Liver (tissue), 9 donors: ENCODE results near the gene ARHGEF19. TPM values are rescaled to one million over a fixed set of nuclear protein-coding genes. Genes with fewer than 3 reads are reported as not detected.
A peak's percentile ranks its signal among the peaks of the same experiment; 100 is the strongest.

ENCODE experiments used
- DNase-seq: peaks from one replicate; pipeline ENCODE4 v3.0.0-alpha.2; 2017; ENCODE audit warnings: low spot score
- H3K27ac ChIP-seq, 2 donors: one replicate each; pipeline ENCODE4 v1.7.0; 2013; ENCODE audit warnings: inconsistent platforms in 2 of 2, low read length in 2 of 2, control low read depth in 1 of 2, low read depth in 1 of 2, mild to moderate bottlenecking in 1 of 2
- H3K27me3 ChIP-seq, 4 donors: one replicate each; pipeline versions ENCODE4 v1.6.1 to v1.7.0; 2013; ENCODE audit warnings: low read length in 3 of 4, inconsistent platforms in 1 of 4, mild to moderate bottlenecking in 1 of 4, moderate library complexity in 1 of 4; ENCODE audit not compliant: control insufficient read depth in 4 of 4, insufficient read depth in 4 of 4
- H3K36me3 ChIP-seq, 4 donors: one replicate each; pipeline versions ENCODE4 v1.6.1 to v1.7.0; 2013; ENCODE audit warnings: low read length in 3 of 4, mild to moderate bottlenecking in 3 of 4, low read depth in 1 of 4, moderate library complexity in 1 of 4; ENCODE audit not compliant: control insufficient read depth in 4 of 4, insufficient read depth in 3 of 4
- H3K4me1 ChIP-seq, 4 donors: one replicate each; pipeline versions ENCODE4 v1.6.1 to v1.7.0; 2013; ENCODE audit warnings: low read length in 3 of 4, mild to moderate bottlenecking in 3 of 4, moderate library complexity in 1 of 4; ENCODE audit not compliant: control insufficient read depth in 4 of 4, insufficient read depth in 4 of 4
- H3K4me3 ChIP-seq, 3 donors: one replicate each; pipeline versions ENCODE4 v1.6.1 to v1.7.0; 2013; ENCODE audit warnings: low read length in 3 of 3, control low read depth in 1 of 3, low read depth in 1 of 3, mild to moderate bottlenecking in 1 of 3
- H3K9ac ChIP-seq, 2 donors: one replicate each; pipeline ENCODE4 v1.7.0; 2013; ENCODE audit warnings: low read length in 2 of 2, mild to moderate bottlenecking in 2 of 2, moderate library complexity in 2 of 2, control low read depth in 1 of 2, low read depth in 1 of 2
- H3K9me3 ChIP-seq, 4 donors: one replicate each; pipeline versions ENCODE4 v1.6.1 to v1.7.0; 2013; ENCODE audit warnings: low read length in 3 of 4; ENCODE audit not compliant: control insufficient read depth in 4 of 4
- EGR1 ChIP-seq, 2 donors: IDR thresholded peaks; 2 replicates each; pipeline ENCODE4 v1.6.1; 2016 to 2018; ENCODE audit warnings: antibody characterized with exemption in 2 of 2, low read depth in 2 of 2
- FOXA1 ChIP-seq: IDR thresholded peaks from 2 replicates; pipeline ENCODE4 v1.6.1; 2016; ENCODE audit warnings: antibody characterized with exemption
- FOXA2 ChIP-seq: IDR thresholded peaks from 2 replicates; pipeline ENCODE4 v1.6.1; 2016; ENCODE audit warnings: antibody characterized with exemption
- GABPA ChIP-seq, 2 donors: IDR thresholded peaks in 1 of 2; conservative IDR thresholded peaks in 1 of 2; 2 replicates each; pipeline ENCODE4 v1.6.1; 2016; ENCODE audit warnings: antibody characterized with exemption in 2 of 2, mild to moderate bottlenecking in 1 of 2, moderate library complexity in 1 of 2
- HNF4A ChIP-seq, 2 donors: conservative IDR thresholded peaks; 2 replicates each; pipeline ENCODE4 v1.6.1; 2016; ENCODE audit warnings: antibody characterized with exemption in 2 of 2, mild to moderate bottlenecking in 2 of 2
- NR2F2 ChIP-seq: IDR thresholded peaks from 2 replicates; pipeline ENCODE4 v1.6.1; 2016; ENCODE audit warnings: antibody characterized with exemption
- RAD21 ChIP-seq, 2 donors: IDR thresholded peaks; 2 replicates each; pipeline ENCODE4 v1.6.1; 2016; ENCODE audit warnings: antibody characterized with exemption in 2 of 2, mild to moderate bottlenecking in 2 of 2
- SP1 ChIP-seq: IDR thresholded peaks from 2 replicates; pipeline ENCODE4 v1.6.1; 2018; ENCODE audit warnings: antibody characterized with exemption, mild to moderate bottlenecking
- TAF1 ChIP-seq: conservative IDR thresholded peaks from 2 replicates; pipeline ENCODE4 v1.6.1; 2016; ENCODE audit warnings: antibody characterized with exemption, mild to moderate bottlenecking
- YY1 ChIP-seq: IDR thresholded peaks from 2 replicates; pipeline ENCODE4 v1.6.1; 2016; ENCODE audit warnings: antibody characterized with exemption, mild to moderate bottlenecking
- WGBS: extraction: QIAGEN DNeasy Blood & Tissue Kit; methylation state at CpG from one replicate; pipeline ENCODE4 v1.1.7; 2013; 5-methylcytosine and 5-hydroxymethylcytosine counted together
- polyA plus RNA-seq, 2 donors: library from polyadenylated mRNA; stranded (reverse) in 1 of 2; unstranded in 1 of 2; fragments of 200-250 nt in 1 of 2; fragments of >200 nt in 1 of 2; fragmentation: Nextera tagmentation in 1 of 2; extraction: Ambion mirVana in 1 of 2; gene quantifications; one replicate each; pipeline versions ENCODE4 v1.2.1 to v1.2.3, GENCODE V29; 2013 to 2015
- total RNA-seq, 2 donors: library from RNA; depleted of rRNA; stranded (reverse); fragments of >200 nt; gene quantifications; one replicate each; pipeline ENCODE4 v1.2.3, GENCODE V29; 2014
- TF ChIP-seq, protein P1 (sequence below): IDR thresholded peaks from 2 replicates; pipeline ENCODE4 v1.6.1; 2016; ENCODE audit warnings: antibody characterized with exemption
- TF ChIP-seq, protein P2 (sequence below): IDR thresholded peaks from 2 replicates; pipeline ENCODE4 v1.6.1; 2016; ENCODE audit warnings: antibody characterized with exemption
- TF ChIP-seq, protein P3 (sequence below): fragments of 150-350 bp; IDR thresholded peaks from 2 replicates; pipeline ENCODE4 v1.5.1; 2017; ENCODE audit warnings: improper control_type of control experiment, low read depth, low read length; ENCODE audit not compliant: missing input control
- TF ChIP-seq, protein P4 (sequence below): IDR thresholded peaks from 2 replicates; pipeline ENCODE4 v1.6.1; 2016; ENCODE audit warnings: antibody characterized with exemption
- TF ChIP-seq, protein P5 (sequence below): IDR thresholded peaks from 2 replicates; pipeline ENCODE4 v1.6.1; 2016; ENCODE audit warnings: antibody characterized with exemption, mild to moderate bottlenecking
- donor health status: healthy.
- donor health status: healthy.
- donor health status: healthy.
- donor health status: healthy.
- donor health status: healthy.

The ARHGEF19 gene
- total and polyA plus RNA-seq, 4 donors, result 0.79 to 3.2 (median 2.5) TPM

DNA sequence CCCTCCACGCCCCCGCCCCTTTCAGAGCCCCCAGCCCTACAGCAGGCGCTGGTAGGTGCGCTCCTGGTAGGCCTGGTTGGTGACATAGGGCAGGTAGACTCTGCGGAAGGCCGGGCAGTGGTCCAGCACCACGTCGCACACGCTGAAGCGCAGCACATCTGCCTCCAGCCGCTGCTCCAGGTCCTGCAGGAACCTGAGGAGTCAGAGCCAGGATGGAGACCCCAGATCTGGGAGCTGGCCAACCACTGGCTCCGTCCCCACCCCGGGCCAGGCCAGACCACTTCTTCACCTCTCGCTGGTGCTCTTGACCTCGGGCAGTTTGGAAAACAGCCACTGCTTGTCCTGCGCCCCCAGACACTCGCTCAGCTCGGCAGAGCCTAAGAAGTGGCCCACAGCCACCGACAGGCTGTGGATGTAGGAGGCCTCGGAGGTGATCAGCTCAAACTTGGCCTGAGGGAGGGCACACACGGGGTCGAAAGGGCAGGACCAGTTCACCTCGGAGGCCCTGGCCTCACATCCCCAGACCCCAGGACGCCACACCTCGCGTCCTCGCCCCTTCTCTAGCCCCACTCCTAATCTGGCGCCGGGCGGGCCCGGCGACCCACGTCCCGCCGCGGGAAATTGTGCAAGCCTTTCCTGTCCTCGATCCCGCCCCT lies 6.4 kb downstream of the ARHGEF19 start:
- Histone ChIP-seq H3K4me1 (peaks cover 0 to 7% (median under 1%) of the 10 kb centered on the region in 4 donors), H3K9me3 (no peaks in the 10 kb centered on the region), H3K36me3 (no peaks in the 10 kb centered on the region), H3K27ac (peak overlapping the region; percentile 15 to 46), H3K4me3 (peak overlapping the region in 1 of 3 donors; percentile 46), H3K27me3 (no peaks in the 10 kb centered on the region), H3K9ac (peak overlapping the region in 1 of 2 donors; percentile 30)
- 38% methylated on average over 38 of the region's 38 CpGs for WGBS
- peak; percentile 56 for TF ChIP-seq NR2F2
- TF ChIP-seq, protein P1, sequence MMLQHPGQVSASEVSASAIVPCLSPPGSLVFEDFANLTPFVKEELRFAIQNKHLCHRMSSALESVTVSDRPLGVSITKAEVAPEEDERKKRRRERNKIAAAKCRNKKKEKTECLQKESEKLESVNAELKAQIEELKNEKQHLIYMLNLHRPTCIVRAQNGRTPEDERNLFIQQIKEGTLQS, result no peak
- DNase-seq, result no peak

DNA sequence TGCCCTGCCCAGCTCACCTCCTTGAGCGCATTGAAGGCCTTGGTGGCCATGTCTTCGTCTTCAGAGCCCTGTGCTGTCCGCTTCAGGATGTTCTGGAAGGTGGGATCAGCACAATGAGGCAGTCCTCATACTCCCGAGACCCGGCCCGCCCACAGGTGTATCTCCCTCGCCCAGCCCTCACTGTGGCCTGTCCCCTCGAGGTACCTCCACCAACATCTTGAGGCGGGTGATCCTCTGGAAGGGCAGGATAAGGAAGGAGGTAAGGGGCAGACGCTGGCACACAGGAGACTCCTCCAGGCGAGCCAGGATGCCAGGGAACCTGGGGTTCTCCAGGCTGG lies 7.1 kb downstream of the ARHGEF19 start:
- Histone ChIP-seq H3K9me3 (no peaks in the 10 kb centered on the region), H3K36me3 (no peaks in the 10 kb centered on the region), H3K27ac (no peak overlapping the region), H3K4me3 (no peak overlapping the region), H3K4me1 (peaks cover 0 to 7% (median under 1%) of the 10 kb centered on the region in 4 donors), H3K27me3 (no peaks in the 10 kb centered on the region), H3K9ac (no peak overlapping the region)
- 97% methylated on average over 11 of the region's 11 CpGs for WGBS
- no peak for TF ChIP-seq NR2F2
- TF ChIP-seq, protein P2, sequence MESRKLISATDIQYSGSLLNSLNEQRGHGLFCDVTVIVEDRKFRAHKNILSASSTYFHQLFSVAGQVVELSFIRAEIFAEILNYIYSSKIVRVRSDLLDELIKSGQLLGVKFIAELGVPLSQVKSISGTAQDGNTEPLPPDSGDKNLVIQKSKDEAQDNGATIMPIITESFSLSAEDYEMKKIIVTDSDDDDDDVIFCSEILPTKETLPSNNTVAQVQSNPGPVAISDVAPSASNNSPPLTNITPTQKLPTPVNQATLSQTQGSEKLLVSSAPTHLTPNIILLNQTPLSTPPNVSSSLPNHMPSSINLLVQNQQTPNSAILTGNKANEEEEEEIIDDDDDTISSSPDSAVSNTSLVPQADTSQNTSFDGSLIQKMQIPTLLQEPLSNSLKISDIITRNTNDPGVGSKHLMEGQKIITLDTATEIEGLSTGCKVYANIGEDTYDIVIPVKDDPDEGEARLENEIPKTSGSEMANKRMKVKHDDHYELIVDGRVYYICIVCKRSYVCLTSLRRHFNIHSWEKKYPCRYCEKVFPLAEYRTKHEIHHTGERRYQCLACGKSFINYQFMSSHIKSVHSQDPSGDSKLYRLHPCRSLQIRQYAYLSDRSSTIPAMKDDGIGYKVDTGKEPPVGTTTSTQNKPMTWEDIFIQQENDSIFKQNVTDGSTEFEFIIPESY, result no peak
- TF ChIP-seq SP1, result no peak
- TF ChIP-seq, protein P3, sequence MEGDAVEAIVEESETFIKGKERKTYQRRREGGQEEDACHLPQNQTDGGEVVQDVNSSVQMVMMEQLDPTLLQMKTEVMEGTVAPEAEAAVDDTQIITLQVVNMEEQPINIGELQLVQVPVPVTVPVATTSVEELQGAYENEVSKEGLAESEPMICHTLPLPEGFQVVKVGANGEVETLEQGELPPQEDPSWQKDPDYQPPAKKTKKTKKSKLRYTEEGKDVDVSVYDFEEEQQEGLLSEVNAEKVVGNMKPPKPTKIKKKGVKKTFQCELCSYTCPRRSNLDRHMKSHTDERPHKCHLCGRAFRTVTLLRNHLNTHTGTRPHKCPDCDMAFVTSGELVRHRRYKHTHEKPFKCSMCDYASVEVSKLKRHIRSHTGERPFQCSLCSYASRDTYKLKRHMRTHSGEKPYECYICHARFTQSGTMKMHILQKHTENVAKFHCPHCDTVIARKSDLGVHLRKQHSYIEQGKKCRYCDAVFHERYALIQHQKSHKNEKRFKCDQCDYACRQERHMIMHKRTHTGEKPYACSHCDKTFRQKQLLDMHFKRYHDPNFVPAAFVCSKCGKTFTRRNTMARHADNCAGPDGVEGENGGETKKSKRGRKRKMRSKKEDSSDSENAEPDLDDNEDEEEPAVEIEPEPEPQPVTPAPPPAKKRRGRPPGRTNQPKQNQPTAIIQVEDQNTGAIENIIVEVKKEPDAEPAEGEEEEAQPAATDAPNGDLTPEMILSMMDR, result no peak
- TF ChIP-seq, protein P4, sequence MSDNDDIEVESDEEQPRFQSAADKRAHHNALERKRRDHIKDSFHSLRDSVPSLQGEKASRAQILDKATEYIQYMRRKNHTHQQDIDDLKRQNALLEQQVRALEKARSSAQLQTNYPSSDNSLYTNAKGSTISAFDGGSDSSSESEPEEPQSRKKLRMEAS, result no peak
- no peak for TF ChIP-seq TAF1
- TF ChIP-seq HNF4A (conservative IDR thresholded peaks at IDR 0.05), result no peak
- TF ChIP-seq YY1, result no peak
- no peak for TF ChIP-seq EGR1 (IDR thresholded peaks at IDR 0.05; ENCODE audit: low read depth in 2 of 2)
- no peak for TF ChIP-seq FOXA1
- TF ChIP-seq, protein P5, sequence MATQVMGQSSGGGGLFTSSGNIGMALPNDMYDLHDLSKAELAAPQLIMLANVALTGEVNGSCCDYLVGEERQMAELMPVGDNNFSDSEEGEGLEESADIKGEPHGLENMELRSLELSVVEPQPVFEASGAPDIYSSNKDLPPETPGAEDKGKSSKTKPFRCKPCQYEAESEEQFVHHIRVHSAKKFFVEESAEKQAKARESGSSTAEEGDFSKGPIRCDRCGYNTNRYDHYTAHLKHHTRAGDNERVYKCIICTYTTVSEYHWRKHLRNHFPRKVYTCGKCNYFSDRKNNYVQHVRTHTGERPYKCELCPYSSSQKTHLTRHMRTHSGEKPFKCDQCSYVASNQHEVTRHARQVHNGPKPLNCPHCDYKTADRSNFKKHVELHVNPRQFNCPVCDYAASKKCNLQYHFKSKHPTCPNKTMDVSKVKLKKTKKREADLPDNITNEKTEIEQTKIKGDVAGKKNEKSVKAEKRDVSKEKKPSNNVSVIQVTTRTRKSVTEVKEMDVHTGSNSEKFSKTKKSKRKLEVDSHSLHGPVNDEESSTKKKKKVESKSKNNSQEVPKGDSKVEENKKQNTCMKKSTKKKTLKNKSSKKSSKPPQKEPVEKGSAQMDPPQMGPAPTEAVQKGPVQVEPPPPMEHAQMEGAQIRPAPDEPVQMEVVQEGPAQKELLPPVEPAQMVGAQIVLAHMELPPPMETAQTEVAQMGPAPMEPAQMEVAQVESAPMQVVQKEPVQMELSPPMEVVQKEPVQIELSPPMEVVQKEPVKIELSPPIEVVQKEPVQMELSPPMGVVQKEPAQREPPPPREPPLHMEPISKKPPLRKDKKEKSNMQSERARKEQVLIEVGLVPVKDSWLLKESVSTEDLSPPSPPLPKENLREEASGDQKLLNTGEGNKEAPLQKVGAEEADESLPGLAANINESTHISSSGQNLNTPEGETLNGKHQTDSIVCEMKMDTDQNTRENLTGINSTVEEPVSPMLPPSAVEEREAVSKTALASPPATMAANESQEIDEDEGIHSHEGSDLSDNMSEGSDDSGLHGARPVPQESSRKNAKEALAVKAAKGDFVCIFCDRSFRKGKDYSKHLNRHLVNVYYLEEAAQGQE, result no peak
- TF ChIP-seq RAD21 (IDR thresholded peaks at IDR 0.05), result no peak
- no peak for TF ChIP-seq GABPA (IDR thresholded peaks at IDR 0.05 in 1 of 2, conservative IDR thresholded peaks at IDR 0.05 in 1 of 2)
- TF ChIP-seq FOXA2, result no peak
- no peak for DNase-seq
